GM12878 (cell line): ENCODE results near the gene FDXR. TPM values are rescaled to one million over a fixed set of nuclear protein-coding genes. Genes with fewer than 3 reads are reported as not detected.

Source experiments
- ATAC-seq: fragments of 200-7000 bp; cut with Tn5 transposase; 3 replicates; pipeline ENCODE4 v1.9.1; 2020; ENCODE audit warnings: mild to moderate bottlenecking, moderate library complexity
- BruUV-seq: library from RNA; stranded (reverse); fragments of 400-500 nt; replicated peaks from 2 replicates; lab custom pipeline; 2021; lab: Mats Ljungman, UMichigan
- CTCF ChIA-PET: fragments of 300-600 bp; sonication (Branson Sonifier 250); formaldehyde crosslinking; extraction: SDS; loops from one replicate; lab custom pipeline; 2021; ENCODE audit warnings: inconsistent platforms; lab: Yijun Ruan, JAX
- POLR2A ChIA-PET: fragments of 350-600 bp; formaldehyde crosslinking; extraction: SDS; loops from one replicate; lab custom pipeline; 2021; ENCODE audit warnings: inconsistent platforms; lab: Charles Lee
- RAD21 ChIA-PET: fragments of 300-600 bp; sonication (Branson Sonifier 250); formaldehyde crosslinking; loops from one replicate; lab custom pipeline; 2023; ENCODE audit warnings: antibody characterized with exemption; ENCODE audit not compliant: unreplicated experiment; lab: Charles Lee
- SMC1A ChIA-PET: fragments of 300-600 bp; sonication (Branson Sonifier 250); formaldehyde crosslinking; loops from one replicate; lab custom pipeline; 2023; ENCODE audit not compliant: unreplicated experiment, uncharacterized antibody; lab: Charles Lee
- DNase-seq: peaks from one replicate; pipeline ENCODE4 v3.0.0-alpha.2; 2011; ENCODE audit warnings: low read depth, low spot score
- FAIRE-seq: peaks from 3 replicates; lab custom pipeline; 2011; peaks lifted over from hg19 to GRCh38; lab: Jason Lieb, UNC
- H2AFZ ChIP-seq: 2 replicates; pipeline ENCODE4 v1.6.0; 2011; ENCODE audit warnings: low read depth, low read length, control low read depth; ENCODE audit not compliant: control insufficient read depth
- H3K27ac ChIP-seq: 2 replicates; pipeline ENCODE4 v1.5.1; 2011; ENCODE audit warnings: control low read depth; ENCODE audit not compliant: control insufficient read depth, insufficient read depth
- H3K27me3 ChIP-seq, 2 experiments: replicated peaks in 1 of 2; 2 replicates each; pipeline versions ENCODE4 v1.6.0 to v1.6.1; 2011; ENCODE audit warnings: low read length in 1 of 2; ENCODE audit not compliant: control insufficient read depth in 2 of 2, insufficient read depth in 2 of 2
- H3K36me3 ChIP-seq, 2 experiments: 2 replicates each; pipeline ENCODE4 v1.5.1; 2011; ENCODE audit warnings: low read length in 1 of 2; ENCODE audit not compliant: control insufficient read depth in 2 of 2, insufficient read depth in 2 of 2
- H3K4me1 ChIP-seq: 2 replicates; pipeline ENCODE4 v1.6.1; 2011; ENCODE audit warnings: mild to moderate bottlenecking, low read length, moderate library complexity, mixed read lengths; ENCODE audit not compliant: control insufficient read depth, insufficient read depth
- H3K4me2 ChIP-seq: 2 replicates; pipeline ENCODE4 v1.6.0; 2011; ENCODE audit warnings: control low read depth; ENCODE audit not compliant: control insufficient read depth, insufficient read depth
- H3K4me3 ChIP-seq: fragments of 200-600 bp; sonication (generic); 2 replicates; pipeline ENCODE4 v1.5.1; 2016
- H3K79me2 ChIP-seq: 2 replicates; pipeline ENCODE4 v1.6.0; 2011; ENCODE audit warnings: low read length; ENCODE audit not compliant: control insufficient read depth, insufficient read depth
- H3K9ac ChIP-seq: 2 replicates; pipeline ENCODE4 v1.8.0; 2011; ENCODE audit warnings: low read length, control low read depth, mixed read lengths; ENCODE audit not compliant: control insufficient read depth, insufficient read depth
- H3K9me3 ChIP-seq: replicated peaks from 3 replicates; pipeline ENCODE4 v1.5.1; 2011; ENCODE audit warnings: mild to moderate bottlenecking, low read length; ENCODE audit not compliant: control insufficient read depth, insufficient read depth
- H4K20me1 ChIP-seq: 2 replicates; pipeline ENCODE4 v1.6.0; 2011; ENCODE audit not compliant: control insufficient read depth, insufficient read depth
- BCL11A ChIP-seq: IDR thresholded peaks from 2 replicates; pipeline ENCODE4 v1.6.1; 2011; ENCODE audit warnings: low read depth, low read length
- IKZF2 ChIP-seq, 2 experiments: fragments of 450-650 bp; IDR thresholded peaks; 2 replicates each; pipeline ENCODE4 v1.6.1; 2017; ENCODE audit warnings: mild to moderate bottlenecking in 2 of 2, moderate library complexity in 2 of 2
- RBBP5 ChIP-seq: fragments of 200-600 bp; sonication (generic); conservative IDR thresholded peaks from 2 replicates; pipeline ENCODE4 v1.6.1; 2016
- SMAD5 ChIP-seq: IDR thresholded peaks from 2 replicates; pipeline ENCODE4 v1.6.1; 2016; ENCODE audit warnings: antibody characterized with exemption, low read depth
- SUPT20H ChIP-seq: IDR thresholded peaks from 2 replicates; pipeline ENCODE4 v1.6.1; 2011; ENCODE audit warnings: low read depth, mild to moderate bottlenecking, low read length, moderate library complexity, borderline replicate concordance; ENCODE audit not compliant: control insufficient read depth
- ZBED1 ChIP-seq: IDR thresholded peaks from 2 replicates; pipeline ENCODE4 v1.6.1; 2016; ENCODE audit warnings: borderline replicate concordance
- WGBS: methylation state at CpG from one replicate; pipeline ENCODE4 v1.1.6; 2016; ENCODE audit warnings: low lambda C conversion rate; ENCODE audit not compliant: insufficient replicate concordance, insufficient coverage; ENCODE audit errors: missing lambda C conversion rate; 5-methylcytosine and 5-hydroxymethylcytosine counted together
- in situ Hi-C: fragments of 300-500 bp; cut with MboI; formaldehyde crosslinking; loops from 9 replicates; pipeline ENCODE4 v1.14.3; 2018; ENCODE audit warnings: mixed read lengths
- intact Hi-C: fragments of 100-400 bp; cut with micrococcal nuclease; formaldehyde crosslinking; loops from one replicate; pipeline ENCODE4 v1.14.2; 2022; ENCODE audit not compliant: unreplicated experiment
- polyA plus RNA-seq, 11 experiments: library from polyadenylated mRNA; depleted of rRNA in 4 of 11; unstranded in 6 of 11; stranded (reverse) in 5 of 11; fragments of >200 nt; fragmentation: Nextera tagmentation in 4 of 11; fragmentation: Illumina TruSeq in 1 of 11; extraction: Ambion mirVana in 4 of 11; extraction: Trizol in 1 of 11; gene quantifications; 1 replicate in 1 of 11; 2 replicates in 10 of 11; pipeline versions ENCODE4 v1.2.1 to v1.2.3, GENCODE V29; 2011 to 2016; ENCODE audit warnings: inconsistent platforms in 2 of 11, missing spikeins in 2 of 11, low read depth in 1 of 11
- total RNA-seq, 4 experiments: library from RNA; depleted of rRNA in 3 of 4; stranded (reverse); fragments of >200 nt in 3 of 4; fragmentation: Illumina TruSeq in 1 of 4; extraction: Trizol in 1 of 4; gene quantifications; 2 replicates each; pipeline versions ENCODE4 v1.2.1 to v1.2.3, GENCODE V29; 2013 to 2021
- TF ChIP-seq, protein P1 (sequence below): fragments of 150-350 bp; IDR thresholded peaks from 2 replicates; pipeline ENCODE4 v1.6.1; 2016; ENCODE audit warnings: low read depth, low read length
- TF ChIP-seq, protein P2 (sequence below): fragments of 450-650 bp; IDR thresholded peaks from 2 replicates; pipeline ENCODE4 v1.6.1; 2016; ENCODE audit warnings: mild to moderate bottlenecking
- TF ChIP-seq, protein P3 (sequence below): IDR thresholded peaks from 2 replicates; pipeline ENCODE4 v1.6.1; 2012; ENCODE audit warnings: low read depth, low read length, improper control_type of control experiment
- TF ChIP-seq, protein P4 (sequence below): fragments of 450-650 bp; IDR thresholded peaks from 2 replicates; pipeline ENCODE4 v1.6.1; 2018; ENCODE audit warnings: borderline replicate concordance, mild to moderate bottlenecking; ENCODE audit not compliant: partially characterized antibody
- TF ChIP-seq, protein P5 (sequence below): IDR thresholded peaks from 2 replicates; pipeline ENCODE4 v1.6.1; 2012; ENCODE audit warnings: low read depth, low read length, improper control_type of control experiment

The FDXR gene
- total and polyA plus RNA-seq, 10 of the 15 experiments (the other 5 are each of a cell fraction or from before 2014, with no cell fraction given) = 0.85 to 162 (median 48.2) TPM

DNA sequence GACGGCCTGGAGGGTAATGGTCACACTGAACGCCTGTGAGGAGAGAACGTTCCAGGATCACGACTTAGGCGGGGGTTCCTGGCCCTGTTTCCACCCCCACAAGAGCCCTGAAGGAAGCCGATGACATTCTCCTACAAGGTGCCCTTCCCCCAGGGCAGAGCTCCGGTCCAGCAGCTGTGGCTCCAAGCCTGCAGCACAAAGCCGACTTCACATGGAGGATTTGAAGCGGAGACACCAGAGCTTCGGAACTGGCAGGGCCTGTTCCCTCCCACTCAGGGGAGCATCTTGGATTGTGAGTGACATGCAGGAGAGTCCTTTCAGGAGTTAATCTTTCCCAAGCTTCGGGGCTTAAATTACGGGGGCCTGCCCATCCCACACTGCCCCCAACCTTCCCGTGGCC is 15.7 kb upstream of the FDXR start:
- no TSS peak for BruUV-seq
- no peak overlapping the region for H3K4me3 ChIP-seq
- in situ Hi-C loops (no loop called here), intact Hi-C loops (no loop called here)
- H3K9ac ChIP-seq = no peak overlapping the region
- DNase-seq (no peak), FAIRE-seq (no peak), ATAC-seq (no peak)
- H3K4me2 ChIP-seq = no peak overlapping the region
- SMC1A ChIA-PET = interaction anchor here (1.0 kb wide), 1 partner anchor 16 kb away, joined by 3 read pairs; the partner anchor contains the start of gene FDXR
- WGBS = 23% methylated on average over 13 of the region's 13 CpGs
- no peaks in the 10 kb centered on the region for H4K20me1 ChIP-seq
- H3K79me2 ChIP-seq = no peaks in the 10 kb centered on the region
- no peaks in the 10 kb centered on the region for H3K4me1 ChIP-seq
- no peak overlapping the region for H3K27ac ChIP-seq
- CTCF ChIA-PET = interaction anchor here (1.9 kb wide), 1 partner anchor 25 kb away, joined by 7 read pairs; no protein-coding TSS in a partner anchor
- RAD21 ChIA-PET = no interaction called here
- peaks cover 0 to 2% of the 10 kb centered on the region in 2 experiments; a peak in 2 of 4 replicates for H3K27me3 ChIP-seq
- H3K9me3 ChIP-seq = no peaks in the 10 kb centered on the region
- no peaks in the 10 kb centered on the region for H3K36me3 ChIP-seq
- no peak overlapping the region for H2AFZ ChIP-seq
- POLR2A ChIA-PET = no interaction called here
- no peak for TF ChIP-seq BCL11A
- TF ChIP-seq, protein P1, sequence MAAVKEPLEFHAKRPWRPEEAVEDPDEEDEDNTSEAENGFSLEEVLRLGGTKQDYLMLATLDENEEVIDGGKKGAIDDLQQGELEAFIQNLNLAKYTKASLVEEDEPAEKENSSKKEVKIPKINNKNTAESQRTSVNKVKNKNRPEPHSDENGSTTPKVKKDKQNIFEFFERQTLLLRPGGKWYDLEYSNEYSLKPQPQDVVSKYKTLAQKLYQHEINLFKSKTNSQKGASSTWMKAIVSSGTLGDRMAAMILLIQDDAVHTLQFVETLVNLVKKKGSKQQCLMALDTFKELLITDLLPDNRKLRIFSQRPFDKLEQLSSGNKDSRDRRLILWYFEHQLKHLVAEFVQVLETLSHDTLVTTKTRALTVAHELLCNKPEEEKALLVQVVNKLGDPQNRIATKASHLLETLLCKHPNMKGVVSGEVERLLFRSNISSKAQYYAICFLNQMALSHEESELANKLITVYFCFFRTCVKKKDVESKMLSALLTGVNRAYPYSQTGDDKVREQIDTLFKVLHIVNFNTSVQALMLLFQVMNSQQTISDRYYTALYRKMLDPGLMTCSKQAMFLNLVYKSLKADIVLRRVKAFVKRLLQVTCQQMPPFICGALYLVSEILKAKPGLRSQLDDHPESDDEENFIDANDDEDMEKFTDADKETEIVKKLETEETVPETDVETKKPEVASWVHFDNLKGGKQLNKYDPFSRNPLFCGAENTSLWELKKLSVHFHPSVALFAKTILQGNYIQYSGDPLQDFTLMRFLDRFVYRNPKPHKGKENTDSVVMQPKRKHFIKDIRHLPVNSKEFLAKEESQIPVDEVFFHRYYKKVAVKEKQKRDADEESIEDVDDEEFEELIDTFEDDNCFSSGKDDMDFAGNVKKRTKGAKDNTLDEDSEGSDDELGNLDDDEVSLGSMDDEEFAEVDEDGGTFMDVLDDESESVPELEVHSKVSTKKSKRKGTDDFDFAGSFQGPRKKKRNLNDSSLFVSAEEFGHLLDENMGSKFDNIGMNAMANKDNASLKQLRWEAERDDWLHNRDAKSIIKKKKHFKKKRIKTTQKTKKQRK = no peak
- no peak for TF ChIP-seq RBBP5
- TF ChIP-seq, protein P2, sequence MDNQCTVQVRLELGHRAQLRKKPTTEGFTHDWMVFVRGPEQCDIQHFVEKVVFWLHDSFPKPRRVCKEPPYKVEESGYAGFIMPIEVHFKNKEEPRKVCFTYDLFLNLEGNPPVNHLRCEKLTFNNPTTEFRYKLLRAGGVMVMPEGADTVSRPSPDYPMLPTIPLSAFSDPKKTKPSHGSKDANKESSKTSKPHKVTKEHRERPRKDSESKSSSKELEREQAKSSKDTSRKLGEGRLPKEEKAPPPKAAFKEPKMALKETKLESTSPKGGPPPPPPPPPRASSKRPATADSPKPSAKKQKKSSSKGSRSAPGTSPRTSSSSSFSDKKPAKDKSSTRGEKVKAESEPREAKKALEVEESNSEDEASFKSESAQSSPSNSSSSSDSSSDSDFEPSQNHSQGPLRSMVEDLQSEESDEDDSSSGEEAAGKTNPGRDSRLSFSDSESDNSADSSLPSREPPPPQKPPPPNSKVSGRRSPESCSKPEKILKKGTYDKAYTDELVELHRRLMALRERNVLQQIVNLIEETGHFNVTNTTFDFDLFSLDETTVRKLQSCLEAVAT = no peak
- no peak for TF ChIP-seq ZBED1
- TF ChIP-seq, protein P3, sequence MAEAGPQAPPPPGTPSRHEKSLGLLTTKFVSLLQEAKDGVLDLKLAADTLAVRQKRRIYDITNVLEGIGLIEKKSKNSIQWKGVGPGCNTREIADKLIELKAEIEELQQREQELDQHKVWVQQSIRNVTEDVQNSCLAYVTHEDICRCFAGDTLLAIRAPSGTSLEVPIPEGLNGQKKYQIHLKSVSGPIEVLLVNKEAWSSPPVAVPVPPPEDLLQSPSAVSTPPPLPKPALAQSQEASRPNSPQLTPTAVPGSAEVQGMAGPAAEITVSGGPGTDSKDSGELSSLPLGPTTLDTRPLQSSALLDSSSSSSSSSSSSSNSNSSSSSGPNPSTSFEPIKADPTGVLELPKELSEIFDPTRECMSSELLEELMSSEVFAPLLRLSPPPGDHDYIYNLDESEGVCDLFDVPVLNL = no peak
- no peak for TF ChIP-seq SMAD5
- TF ChIP-seq SUPT20H = no peak
- TF ChIP-seq IKZF2 (IDR thresholded peaks at IDR 0.05) = no peak
- TF ChIP-seq, protein P4, sequence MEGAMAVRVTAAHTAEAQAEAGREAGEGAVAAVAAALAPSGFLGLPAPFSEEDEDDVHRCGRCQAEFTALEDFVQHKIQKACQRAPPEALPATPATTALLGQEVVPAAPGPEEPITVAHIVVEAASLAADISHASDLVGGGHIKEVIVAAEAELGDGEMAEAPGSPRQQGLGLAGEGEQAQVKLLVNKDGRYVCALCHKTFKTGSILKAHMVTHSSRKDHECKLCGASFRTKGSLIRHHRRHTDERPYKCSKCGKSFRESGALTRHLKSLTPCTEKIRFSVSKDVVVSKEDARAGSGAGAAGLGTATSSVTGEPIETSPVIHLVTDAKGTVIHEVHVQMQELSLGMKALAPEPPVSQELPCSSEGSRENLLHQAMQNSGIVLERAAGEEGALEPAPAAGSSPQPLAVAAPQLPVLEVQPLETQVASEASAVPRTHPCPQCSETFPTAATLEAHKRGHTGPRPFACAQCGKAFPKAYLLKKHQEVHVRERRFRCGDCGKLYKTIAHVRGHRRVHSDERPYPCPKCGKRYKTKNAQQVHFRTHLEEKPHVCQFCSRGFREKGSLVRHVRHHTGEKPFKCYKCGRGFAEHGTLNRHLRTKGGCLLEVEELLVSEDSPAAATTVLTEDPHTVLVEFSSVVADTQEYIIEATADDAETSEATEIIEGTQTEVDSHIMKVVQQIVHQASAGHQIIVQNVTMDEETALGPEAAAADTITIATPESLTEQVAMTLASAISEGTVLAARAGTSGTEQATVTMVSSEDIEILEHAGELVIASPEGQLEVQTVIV = no peak
- TF ChIP-seq, protein P5, sequence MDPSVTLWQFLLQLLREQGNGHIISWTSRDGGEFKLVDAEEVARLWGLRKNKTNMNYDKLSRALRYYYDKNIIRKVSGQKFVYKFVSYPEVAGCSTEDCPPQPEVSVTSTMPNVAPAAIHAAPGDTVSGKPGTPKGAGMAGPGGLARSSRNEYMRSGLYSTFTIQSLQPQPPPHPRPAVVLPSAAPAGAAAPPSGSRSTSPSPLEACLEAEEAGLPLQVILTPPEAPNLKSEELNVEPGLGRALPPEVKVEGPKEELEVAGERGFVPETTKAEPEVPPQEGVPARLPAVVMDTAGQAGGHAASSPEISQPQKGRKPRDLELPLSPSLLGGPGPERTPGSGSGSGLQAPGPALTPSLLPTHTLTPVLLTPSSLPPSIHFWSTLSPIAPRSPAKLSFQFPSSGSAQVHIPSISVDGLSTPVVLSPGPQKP = no peak
